OCI-LY1 (cell line): ENCODE data around the gene SLC7A4.

Source experiments
- H2AFZ ChIP-seq: fragments of 200-600 bp; sonication (generic), shearing (Covaris generic); 2 replicates; pipeline ENCODE4 v1.6.0; 2014; ENCODE audit warnings: antibody characterized with exemption, mild to moderate bottlenecking, low read length
- H3F3A ChIP-seq: fragments of 200-600 bp; sonication (generic), shearing (Covaris generic); 2 replicates; pipeline ENCODE4 v1.6.0; 2014; ENCODE audit warnings: mild to moderate bottlenecking, antibody characterized with exemption, low read length, moderate library complexity; ENCODE audit not compliant: insufficient read depth
- H3K27ac ChIP-seq: fragments of 200-600 bp; sonication (generic); 2 replicates; pipeline ENCODE4 v1.5.1; 2014; ENCODE audit warnings: low read length, mixed run types, mild to moderate bottlenecking, low read depth; ENCODE audit not compliant: poor library complexity, severe bottlenecking
- H3K27me3 ChIP-seq: fragments of 200-600 bp; sonication (generic); 2 replicates; pipeline ENCODE4 v1.6.0; 2014; ENCODE audit warnings: antibody characterized with exemption, mild to moderate bottlenecking, low read length, moderate library complexity; ENCODE audit not compliant: insufficient read depth
- H3K36me3 ChIP-seq: fragments of 200-600 bp; sonication (generic); 2 replicates; pipeline ENCODE4 v1.6.1; 2014; ENCODE audit warnings: mild to moderate bottlenecking, antibody characterized with exemption, low read length, moderate library complexity, mixed read lengths; ENCODE audit not compliant: insufficient read depth
- H3K4me1 ChIP-seq: fragments of 200-600 bp; sonication (generic); 2 replicates; pipeline ENCODE4 v1.5.1; 2014; ENCODE audit warnings: mild to moderate bottlenecking, low read length, moderate library complexity; ENCODE audit not compliant: insufficient read depth, severe bottlenecking
- H3K4me2 ChIP-seq: fragments of 200-600 bp; sonication (generic), shearing (Covaris generic); 2 replicates; pipeline ENCODE4 v1.6.1; 2014; ENCODE audit warnings: low read length
- H3K4me3 ChIP-seq: fragments of 200-600 bp; sonication (generic); 2 replicates; pipeline ENCODE4 v1.5.1; 2014; ENCODE audit warnings: low read length, low read depth, mild to moderate bottlenecking, mixed read lengths; ENCODE audit not compliant: poor library complexity, severe bottlenecking
- H3K79me2 ChIP-seq: fragments of 200-600 bp; shearing (Covaris generic); 2 replicates; pipeline ENCODE4 v1.6.1; 2016; ENCODE audit warnings: mixed run types, low read length, mixed read lengths; ENCODE audit not compliant: insufficient read depth
- H3K9ac ChIP-seq: fragments of 200-600 bp; sonication (generic), shearing (Covaris generic); 2 replicates; pipeline ENCODE4 v1.6.1; 2014; ENCODE audit warnings: mild to moderate bottlenecking, low read length, mixed read lengths
- H3K9me2 ChIP-seq: fragments of 200-600 bp; sonication (generic), shearing (Covaris generic); 2 replicates; pipeline ENCODE4 v1.6.1; 2014; ENCODE audit warnings: low read depth, mild to moderate bottlenecking, low read length, mixed read lengths
- H3K9me3 ChIP-seq: fragments of 200-600 bp; shearing (Covaris generic); 2 replicates; pipeline ENCODE4 v1.6.1; 2014; ENCODE audit warnings: low read length, mixed read lengths
- H4K20me1 ChIP-seq: fragments of 200-600 bp; sonication (generic), shearing (Covaris generic); 2 replicates; pipeline ENCODE4 v1.6.0; 2016; ENCODE audit warnings: mild to moderate bottlenecking, low read length; ENCODE audit not compliant: insufficient read depth
- CTCF ChIP-seq: fragments of 200-600 bp; sonication (generic), shearing (Covaris generic); IDR thresholded peaks from 2 replicates; pipeline ENCODE4 v1.5.1; 2017; ENCODE audit warnings: mild to moderate bottlenecking, antibody characterized with exemption, low read length, moderate library complexity, mixed read lengths
- EZH2 ChIP-seq: fragments of 200-600 bp; sonication (generic), shearing (Covaris generic); IDR thresholded peaks from 2 replicates; pipeline ENCODE4 v1.8.0; 2017; ENCODE audit warnings: borderline replicate concordance, mixed run types, mild to moderate bottlenecking, antibody characterized with exemption, low read length, moderate library complexity, mixed read lengths

SLC7A4 gene

GRCh38 chr22:20991252-20992055, 40.9 kb downstream of the SLC7A4 start:
- no peak overlapping the region for H3K27ac ChIP-seq
- H3K4me1 ChIP-seq = no peaks in the 10 kb centered on the region
- no peak overlapping the region for H3K4me3 ChIP-seq
- no peaks in the 10 kb centered on the region for H3F3A ChIP-seq
- TF ChIP-seq CTCF (no peak), EZH2 (no peak)
- H3K9me3 ChIP-seq = no peaks in the 10 kb centered on the region
- no peaks in the 10 kb centered on the region for H4K20me1 ChIP-seq
- H2AFZ ChIP-seq = no peak overlapping the region
- no peaks in the 10 kb centered on the region for H3K27me3 ChIP-seq
- H3K9me2 ChIP-seq = no peaks in the 10 kb centered on the region
- no peak overlapping the region for H3K4me2 ChIP-seq
- H3K36me3 ChIP-seq = peaks cover 23% of the 10 kb centered on the region; the same call in 1 of the 2 replicates
- H3K79me2 ChIP-seq = no peaks in the 10 kb centered on the region
- no peak overlapping the region for H3K9ac ChIP-seq

GRCh38 chr22:20990184-20991180, 41.9 kb downstream of the SLC7A4 start:
- Histone ChIP-seq H3K27me3 (no peaks in the 10 kb centered on the region), H3K36me3 (peaks cover 31% of the 10 kb centered on the region; the same call in 1 of the 2 replicates), H3K9me2 (no peaks in the 10 kb centered on the region), H3K9ac (no peak overlapping the region), H3K4me2 (no peak overlapping the region), H3K79me2 (no peaks in the 10 kb centered on the region), H3K4me1 (no peaks in the 10 kb centered on the region), H4K20me1 (no peaks in the 10 kb centered on the region), H3F3A (no peaks in the 10 kb centered on the region), H3K4me3 (no peak overlapping the region), H2AFZ (no peak overlapping the region), H3K9me3 (no peaks in the 10 kb centered on the region), H3K27ac (no peak overlapping the region)
- TF ChIP-seq EZH2 (no peak), CTCF (no peak)

- Histone ChIP-seq H3K27ac (no peak overlapping the region), H3K4me2 (no peak overlapping the region), H2AFZ (no peak overlapping the region), H3K9ac (no peak overlapping the region), H3K27me3 (no peaks in the 10 kb centered on the region), H3K79me2 (no peaks in the 10 kb centered on the region), H3K4me3 (no peak overlapping the region), H3F3A (no peaks in the 10 kb centered on the region), H3K4me1 (no peaks in the 10 kb centered on the region), H3K36me3 (peaks cover 31% of the 10 kb centered on the region; the same call in 1 of the 2 replicates), H3K9me3 (no peaks in the 10 kb centered on the region), H4K20me1 (no peaks in the 10 kb centered on the region), H3K9me2 (no peaks in the 10 kb centered on the region)
- TF ChIP-seq EZH2 = no peak
- no peak for TF ChIP-seq CTCF
Observed at GRCh38 chr22:20989323-20990138, 42.8 kb downstream of the SLC7A4 start.
